HL-60/S4 (cell line): ENCODE results near the gene SPRR2A.
"Not testable (repeated sequence)": the region's sequence is repeated elsewhere in the genome, so short reads cannot be mapped to it uniquely, and the experiment has no call there.

Experiments used
- in situ Hi-C: fragments of 300-500 bp; cut with MboI; formaldehyde crosslinking; loops from 2 replicates; pipeline ENCODE4 v1.14.3; 2022; ENCODE audit warnings: low sequenced_read_pairs

SPRR2A gene

GRCh38 chr1:153025797-153026196, 31.5 kb downstream of the SPRR2A start:
- in situ Hi-C loops, result no loop called here

DNA sequence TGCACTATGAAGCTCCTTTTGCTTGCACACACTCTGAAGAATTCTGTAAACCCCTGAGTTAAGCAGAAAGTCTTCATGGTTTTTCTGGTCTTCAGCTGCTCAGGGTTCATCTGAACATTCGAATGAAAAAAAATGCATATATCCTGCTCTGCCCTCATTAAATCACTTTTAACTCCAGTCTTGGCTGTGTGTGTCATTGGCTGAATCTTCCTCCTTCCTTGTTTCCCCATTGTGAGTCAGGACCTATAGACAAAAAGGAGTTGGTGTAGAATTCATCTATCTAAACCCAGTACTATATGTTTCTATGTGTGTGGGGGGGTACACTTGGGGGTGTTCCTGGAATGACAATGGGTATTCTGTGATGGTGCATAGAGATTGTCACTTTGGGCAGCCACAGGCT, 32.9 kb downstream of the SPRR2A start:
- in situ Hi-C loops, result no loop called here

DNA sequence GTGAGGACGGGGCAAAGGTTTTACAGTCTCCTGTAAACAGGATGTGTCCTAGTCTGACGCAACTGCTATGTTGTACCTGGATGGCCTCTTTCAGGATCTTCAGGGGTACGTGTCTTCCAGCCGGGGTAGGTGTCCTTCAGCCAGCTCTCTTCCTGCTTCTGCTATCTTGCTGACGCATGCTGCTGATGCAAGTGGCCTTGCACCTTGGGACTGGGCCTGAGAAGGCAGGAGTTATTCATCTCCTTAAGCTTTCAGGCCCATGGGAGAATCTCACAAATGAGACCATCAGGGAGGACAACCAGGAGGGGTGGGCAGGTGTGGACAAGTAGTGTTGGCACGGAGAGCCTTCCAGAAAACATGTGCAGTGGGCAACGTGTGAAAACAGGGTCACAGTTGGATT, 34.2 kb downstream of the SPRR2A start:
- in situ Hi-C loops, result no loop called here

DNA sequence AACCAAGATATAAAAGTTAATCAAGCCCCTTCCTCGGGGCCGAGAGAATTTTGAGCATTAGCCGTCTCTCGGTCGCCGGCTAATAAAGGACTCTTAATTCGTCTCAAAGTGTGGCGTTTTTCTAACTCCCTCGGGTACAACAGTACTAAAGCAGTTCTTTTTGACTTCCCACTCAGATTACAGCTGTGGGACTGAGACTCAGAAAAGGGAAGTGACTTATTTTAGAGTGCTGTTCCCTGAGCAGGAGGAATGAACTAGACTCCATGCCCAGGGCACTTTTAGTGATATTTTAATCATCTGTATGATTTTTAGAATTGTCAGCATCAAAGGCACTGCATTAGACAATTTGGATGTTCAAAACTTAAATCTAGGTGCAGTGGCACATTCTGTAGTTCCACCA, 35.0 kb downstream of the SPRR2A start:
- in situ Hi-C loops, result not testable (repeated sequence)

- in situ Hi-C loops, result not testable (repeated sequence)
Observed at GRCh38 chr1:153021829-153022228, 35.5 kb downstream of the SPRR2A start.

GRCh38 chr1:153011235-153011758, 46.0 kb downstream of the SPRR2A start:
- in situ Hi-C loops, result not testable (repeated sequence)
